Smooth muscle cell (in vitro differentiated cells): ENCODE results near the gene NR2F1-AS1. TPM values are rescaled to one million over a fixed set of nuclear protein-coding genes. Genes with fewer than 3 reads are reported as not detected.
A peak's percentile ranks its signal among the peaks of the same experiment; 100 is the strongest.

Experiments used
- DNase-seq: peaks from one replicate; lab custom pipeline; 2025; ENCODE audit not compliant: unreplicated experiment; lab: John Stamatoyannopoulos, UW
- H2AFZ ChIP-seq: fragments of 200-600 bp; sonication (generic); 2 replicates; pipeline ENCODE4 v1.6.0; 2016; ENCODE audit warnings: antibody characterized with exemption, low read depth, mild to moderate bottlenecking
- H3F3A ChIP-seq: fragments of 200-600 bp; sonication (generic); 2 replicates; pipeline ENCODE4 v1.6.0; 2017; ENCODE audit warnings: antibody characterized with exemption, low read depth
- H3K27ac ChIP-seq: fragments of 200-600 bp; sonication (generic); 2 replicates; pipeline ENCODE4 v1.5.1; 2016; ENCODE audit warnings: low read depth, mild to moderate bottlenecking
- H3K27me3 ChIP-seq: fragments of 200-600 bp; sonication (generic); 2 replicates; pipeline ENCODE4 v1.6.1; 2016; ENCODE audit warnings: low read depth, mild to moderate bottlenecking
- H3K36me3 ChIP-seq: fragments of 200-600 bp; sonication (generic); 2 replicates; pipeline ENCODE4 v1.5.1; 2016; ENCODE audit warnings: low read depth
- H3K4me1 ChIP-seq: fragments of 200-600 bp; sonication (generic); 2 replicates; pipeline ENCODE4 v1.5.1; 2016; ENCODE audit warnings: low read depth
- H3K4me2 ChIP-seq: fragments of 200-600 bp; sonication (generic); 2 replicates; pipeline ENCODE4 v1.6.0; 2016; ENCODE audit warnings: mild to moderate bottlenecking
- H3K4me3 ChIP-seq: fragments of 200-600 bp; sonication (generic); 2 replicates; pipeline ENCODE4 v1.5.1; 2016; ENCODE audit warnings: mild to moderate bottlenecking
- H3K79me2 ChIP-seq: fragments of 200-600 bp; sonication (generic); 2 replicates; pipeline ENCODE4 v1.6.0; 2016; ENCODE audit warnings: low read depth, mild to moderate bottlenecking
- H3K9ac ChIP-seq: fragments of 200-600 bp; sonication (generic); 2 replicates; pipeline ENCODE4 v1.6.0; 2016; ENCODE audit warnings: low read depth
- H3K9me3 ChIP-seq: fragments of 200-600 bp; sonication (generic); replicated peaks from 2 replicates; pipeline ENCODE4 v1.5.1; 2016; ENCODE audit warnings: low read depth
- H4K20me1 ChIP-seq: fragments of 200-600 bp; sonication (generic); 2 replicates; pipeline ENCODE4 v1.6.0; 2016; ENCODE audit warnings: low read depth
- WGBS: methylation state at CpG from one replicate; pipeline ENCODE4 v1.1.7; 2016; ENCODE audit warnings: low lambda C conversion rate; 5-methylcytosine and 5-hydroxymethylcytosine counted together
- polyA plus RNA-seq: library from polyadenylated mRNA; unstranded; fragments of >200 nt; fragmentation: Nextera tagmentation; extraction: Ambion mirVana; gene quantifications from 2 replicates; pipeline ENCODE4 v1.2.1, GENCODE V29; 2016
- total RNA-seq: library from RNA; depleted of rRNA; stranded (reverse); fragments of >200 nt; gene quantifications from 2 replicates; pipeline ENCODE4 v1.2.3, GENCODE V29; 2014
- TF ChIP-seq, protein P1 (sequence below): fragments of 200-600 bp; sonication (generic); IDR thresholded peaks from 2 replicates; pipeline ENCODE4 v1.5.1; 2017; ENCODE audit warnings: borderline replicate concordance, mild to moderate bottlenecking, antibody characterized with exemption; ENCODE audit not compliant: insufficient read depth, poor library complexity, severe bottlenecking

NR2F1-AS1 gene
- total and polyA plus RNA-seq, 2 experiments from 2014 or later = 18.7 to 26.1 TPM

DNA sequence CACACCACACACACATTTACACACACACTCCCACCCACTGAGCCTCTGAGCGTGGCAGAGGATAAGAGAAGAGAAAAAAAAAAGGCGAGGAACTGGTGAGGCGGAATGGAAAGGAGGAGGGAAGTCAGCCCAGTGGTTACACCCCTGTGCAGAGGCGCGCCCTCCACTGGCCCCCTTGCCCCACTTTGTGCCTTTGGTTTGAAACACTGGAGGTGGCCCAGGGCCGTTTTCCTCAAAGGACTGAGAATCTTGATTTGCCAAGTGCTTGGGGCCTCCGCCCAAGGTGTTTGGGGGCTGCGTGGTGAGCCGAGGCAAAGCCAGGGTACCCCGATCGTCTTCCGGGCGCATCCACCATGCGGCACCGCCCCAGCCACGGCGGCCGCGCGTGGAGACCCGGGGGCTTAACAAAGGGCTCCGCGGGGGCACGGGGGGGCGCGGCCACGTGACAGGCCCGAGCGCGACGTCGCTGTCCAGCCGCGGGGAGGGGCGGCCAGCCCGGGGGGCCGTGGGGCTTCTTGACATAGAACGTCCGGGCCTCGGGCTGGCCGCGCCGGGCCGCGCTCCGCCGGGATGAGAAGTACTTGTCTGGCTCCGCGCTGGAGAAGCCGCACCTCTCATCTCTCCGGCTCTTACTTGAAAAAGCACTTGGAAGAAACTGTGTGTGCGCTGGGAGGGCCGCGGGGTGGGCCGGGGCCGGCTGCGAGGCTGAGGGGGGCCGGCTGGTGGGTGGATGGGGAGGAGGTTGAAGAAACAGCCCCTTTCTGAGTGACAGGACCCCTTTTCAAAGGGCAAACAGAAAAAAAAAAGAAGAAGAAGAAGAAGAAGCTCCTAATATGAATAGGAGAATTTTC lies 23.0 kb upstream of the NR2F1-AS1 start:
- H3F3A ChIP-seq = peaks cover 5% of the 10 kb centered on the region
- H3K27ac ChIP-seq = no peak overlapping the region
- H3K79me2 ChIP-seq = no peaks in the 10 kb centered on the region
- no peak overlapping the region for H2AFZ ChIP-seq
- H3K4me3 ChIP-seq = peak overlapping the region; percentile 3
- H3K9ac ChIP-seq = no peak overlapping the region
- no peaks in the 10 kb centered on the region for H4K20me1 ChIP-seq
- TF ChIP-seq, protein P1, sequence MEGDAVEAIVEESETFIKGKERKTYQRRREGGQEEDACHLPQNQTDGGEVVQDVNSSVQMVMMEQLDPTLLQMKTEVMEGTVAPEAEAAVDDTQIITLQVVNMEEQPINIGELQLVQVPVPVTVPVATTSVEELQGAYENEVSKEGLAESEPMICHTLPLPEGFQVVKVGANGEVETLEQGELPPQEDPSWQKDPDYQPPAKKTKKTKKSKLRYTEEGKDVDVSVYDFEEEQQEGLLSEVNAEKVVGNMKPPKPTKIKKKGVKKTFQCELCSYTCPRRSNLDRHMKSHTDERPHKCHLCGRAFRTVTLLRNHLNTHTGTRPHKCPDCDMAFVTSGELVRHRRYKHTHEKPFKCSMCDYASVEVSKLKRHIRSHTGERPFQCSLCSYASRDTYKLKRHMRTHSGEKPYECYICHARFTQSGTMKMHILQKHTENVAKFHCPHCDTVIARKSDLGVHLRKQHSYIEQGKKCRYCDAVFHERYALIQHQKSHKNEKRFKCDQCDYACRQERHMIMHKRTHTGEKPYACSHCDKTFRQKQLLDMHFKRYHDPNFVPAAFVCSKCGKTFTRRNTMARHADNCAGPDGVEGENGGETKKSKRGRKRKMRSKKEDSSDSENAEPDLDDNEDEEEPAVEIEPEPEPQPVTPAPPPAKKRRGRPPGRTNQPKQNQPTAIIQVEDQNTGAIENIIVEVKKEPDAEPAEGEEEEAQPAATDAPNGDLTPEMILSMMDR = no peak
- no peaks in the 10 kb centered on the region for H3K9me3 ChIP-seq
- peak overlapping the region; percentile 77 for H3K4me2 ChIP-seq
- H3K27me3 ChIP-seq = peaks cover 100% of the 10 kb centered on the region
- H3K36me3 ChIP-seq = no peaks in the 10 kb centered on the region
- no peak for DNase-seq
- WGBS = 12% methylated on average over 20 of the region's 58 CpGs
- H3K4me1 ChIP-seq = peaks cover 25% of the 10 kb centered on the region

GRCh38 chr5:93603078-93603792 lies 22.2 kb upstream of the NR2F1-AS1 start:
- WGBS = 31% methylated on average over 8 of the region's 8 CpGs
- peaks cover 100% of the 10 kb centered on the region for H3K27me3 ChIP-seq

DNA sequence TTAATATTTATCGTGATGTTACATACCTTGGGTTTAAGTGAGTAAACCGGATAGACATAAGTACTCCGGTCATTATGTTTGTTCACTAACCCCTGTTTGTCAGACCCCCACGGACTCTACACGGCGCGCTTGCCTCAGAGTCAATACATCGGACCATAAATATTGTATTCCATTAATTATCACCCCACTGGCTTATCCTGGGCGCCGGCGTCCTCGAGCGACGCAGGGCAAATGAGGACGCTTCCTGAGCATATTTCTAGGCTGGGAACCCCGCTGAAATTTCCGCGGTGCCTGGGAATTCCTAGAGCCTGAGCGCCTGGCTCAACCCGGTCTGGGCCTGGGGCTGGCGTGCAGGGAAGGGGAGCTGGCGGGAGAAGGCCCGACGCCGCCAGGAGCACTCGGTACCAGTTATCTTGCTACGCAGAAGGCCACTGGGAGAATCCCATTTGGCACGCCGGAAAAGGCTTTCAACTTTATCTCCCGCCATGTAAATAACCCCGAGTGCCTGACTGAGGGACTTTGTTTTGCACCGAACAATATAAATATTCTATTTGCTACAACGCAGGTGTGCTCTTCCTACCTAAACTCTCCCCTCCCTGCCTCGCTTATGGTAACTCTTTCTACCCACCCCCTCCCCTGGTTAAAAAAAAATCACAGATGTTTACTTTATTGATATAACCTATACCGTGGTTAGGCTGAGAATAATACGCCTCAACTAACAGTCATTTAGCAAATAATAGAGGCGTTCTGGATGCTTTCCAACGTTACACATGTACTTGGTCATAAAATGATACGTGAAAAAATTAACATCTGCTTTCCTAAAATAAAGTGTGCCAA lies 21.4 kb upstream of the NR2F1-AS1 start:
- Histone ChIP-seq H3K9me3 (no peaks in the 10 kb centered on the region), H3F3A (peaks cover 4% of the 10 kb centered on the region), H3K27me3 (peaks cover 100% of the 10 kb centered on the region), H3K79me2 (no peaks in the 10 kb centered on the region), H2AFZ (no peak overlapping the region), H3K9ac (no peak overlapping the region), H3K4me1 (peaks cover 25% of the 10 kb centered on the region), H3K27ac (no peak overlapping the region), H3K4me3 (no peak overlapping the region), H3K4me2 (peak overlapping the region; percentile 1), H3K36me3 (no peaks in the 10 kb centered on the region), H4K20me1 (no peaks in the 10 kb centered on the region)
- DNase-seq = no peak
- TF ChIP-seq, protein P1 = no peak
- 6% methylated on average over 39 of the region's 39 CpGs for WGBS

More at GRCh38 chr5:93603078-93603792, 22.2 kb upstream of the NR2F1-AS1 start:
- H4K20me1 ChIP-seq = no peaks in the 10 kb centered on the region
- no peaks in the 10 kb centered on the region for H3K9me3 ChIP-seq
- no peak for DNase-seq
- peaks cover 5% of the 10 kb centered on the region for H3F3A ChIP-seq
- H3K79me2 ChIP-seq = no peaks in the 10 kb centered on the region
- no peak overlapping the region for H3K27ac ChIP-seq
- no peaks in the 10 kb centered on the region for H3K36me3 ChIP-seq
- no peak overlapping the region for H3K9ac ChIP-seq
- no peak overlapping the region for H2AFZ ChIP-seq
- H3K4me1 ChIP-seq = peaks cover 27% of the 10 kb centered on the region
- H3K4me3 ChIP-seq = no peak overlapping the region
- H3K4me2 ChIP-seq = no peak overlapping the region
- TF ChIP-seq, protein P1 = no peak
